Ovary (tissue), 9 donors: ENCODE results near the gene LRRC4C. TPM values are rescaled to one million over a fixed set of nuclear protein-coding genes. Genes with fewer than 3 reads are reported as not detected.

ENCODE experiments used
- DNase-seq, 5 donors: peaks; one replicate each; pipeline ENCODE4 v3.0.0-alpha.2; 2019 to 2020
- H3K27ac ChIP-seq, 2 donors: fragments of 200-600 bp; one replicate each; pipeline versions ENCODE4 v1.5.1 to v1.8.0; 2019 to 2022
- H3K27me3 ChIP-seq: fragments of 200-600 bp; one replicate; pipeline ENCODE4 v1.8.0; 2022
- H3K36me3 ChIP-seq: fragments of 200-600 bp; sonication (generic); one replicate; pipeline ENCODE4 v1.5.1; 2019
- H3K4me1 ChIP-seq: one replicate; pipeline ENCODE4 v1.8.1; 2013; ENCODE audit warnings: mild to moderate bottlenecking, moderate library complexity; ENCODE audit not compliant: insufficient read depth
- H3K4me3 ChIP-seq: fragments of 200-600 bp; sonication (generic); one replicate; pipeline ENCODE4 v1.5.1; 2017
- H3K9me3 ChIP-seq, 2 donors: fragments of 200-600 bp in 1 of 2; sonication (generic) in 1 of 2; one replicate each; pipeline versions ENCODE4 v1.5.1 to v1.8.1; 2013 to 2019; ENCODE audit warnings: mild to moderate bottlenecking in 1 of 2, moderate library complexity in 1 of 2
- CTCF ChIP-seq, 3 donors: fragments of 450-650 bp in 2 of 3; fragments of 200-600 bp in 1 of 3; IDR thresholded peaks; one replicate each; pipeline versions ENCODE4 v1.5.1 to v1.8.0; 2016 to 2022; ENCODE audit warnings: antibody characterized with exemption in 3 of 3, mild to moderate bottlenecking in 1 of 3
- EP300 ChIP-seq: sonication (generic); formaldehyde crosslinking; IDR thresholded peaks from one replicate; pipeline ENCODE4 v1.6.1; 2017; ENCODE audit warnings: antibody characterized with exemption
- POLR2A ChIP-seq: fragments of 450-650 bp; IDR thresholded peaks from one replicate; pipeline ENCODE4 v1.6.1; 2017; ENCODE audit warnings: antibody characterized with exemption, mild to moderate bottlenecking, moderate library complexity
- WGBS, 3 donors: extraction: QIAGEN DNeasy Blood & Tissue Kit in 1 of 3; methylation state at CpG; one replicate each; pipeline versions ENCODE4 v1.1.5 to v1.1.7; 2013 to 2017; 5-methylcytosine and 5-hydroxymethylcytosine counted together
- intact Hi-C, 4 donors: fragments of 100-400 bp; cut with DNase I; formaldehyde crosslinking; loops; one replicate each; pipeline versions ENCODE4 v1.11.0 to v1.15.1; 2022 to 2023
- polyA plus RNA-seq, 2 donors: library from polyadenylated mRNA; stranded (reverse); fragments of 200-250 nt in 1 of 2; fragments of 350-450 nt in 1 of 2; fragmentation: Illumina TruSeq in 1 of 2; extraction: RNeasy Lipid Tissue Mini Kit (QIAGEN cat#74804) in 1 of 2; gene quantifications; one replicate each; pipeline ENCODE4 v1.2.3, GENCODE V29; 2013 to 2014
- total RNA-seq, 7 donors: library from RNA; depleted of rRNA in 2 of 7; stranded (reverse); fragments of >200 nt in 2 of 7; fragmentation: NEBNext Ultra II Directional in 3 of 7; extraction: Animal tissue kit (Norgen Biotek cat#: 25700) in 3 of 7; gene quantifications; one replicate each; pipeline versions ENCODE4 v1.1.0 to v1.2.4, GENCODE V29; 2016 to 2023
- donor health status: DM: no; HTN: no; CAD: no; lungs with moderate emphysema.
- donor health status: DM: no; HTN: no; CAD: no.
- donor health status: Bipolar disorder and iron deficiency.
- donor health status: DM: yes; HTN: yes; CAD: no.
- donor health status: DM: no; HTN: no; CAD: no.
- donor health status: DM: yes; HTN: yes; CAD: no.

The LRRC4C gene
- total and polyA plus RNA-seq, 9 donors = 0.15 to 12.5 (median 0.78) TPM

GRCh38 chr11:41081756-41082285, 377.6 kb downstream of the LRRC4C start:
- intact Hi-C loops = no loop called here
- no peak overlapping the region for H3K4me3 ChIP-seq
- H3K4me1 ChIP-seq = no peaks in the 10 kb centered on the region
- H3K36me3 ChIP-seq = no peaks in the 10 kb centered on the region
- H3K27ac ChIP-seq = no peak overlapping the region
- no peaks in the 10 kb centered on the region for H3K27me3 ChIP-seq
- no peaks in the 10 kb centered on the region for H3K9me3 ChIP-seq
- DNase-seq = no peak
- 73 to 80% (median 77%) methylated on average over 8 of the region's 8 CpGs for WGBS, 3 donors
- no peak for TF ChIP-seq CTCF (IDR thresholded peaks at IDR 0.05)
- no peak for TF ChIP-seq POLR2A
- TF ChIP-seq EP300 = no peak

GRCh38 chr11:41074318-41074717, 385.1 kb downstream of the LRRC4C start:
- H3K36me3 ChIP-seq = no peaks in the 10 kb centered on the region
- no peak overlapping the region for H3K27ac ChIP-seq
- intact Hi-C loops = no loop called here
- no peaks in the 10 kb centered on the region for H3K27me3 ChIP-seq
- no peak for DNase-seq
- H3K9me3 ChIP-seq = no peaks in the 10 kb centered on the region
- no peak overlapping the region for H3K4me3 ChIP-seq
- no peaks in the 10 kb centered on the region for H3K4me1 ChIP-seq
- TF ChIP-seq POLR2A = no peak
- no peak for TF ChIP-seq EP300
- TF ChIP-seq CTCF (IDR thresholded peaks at IDR 0.05) = no peak

- TF ChIP-seq CTCF (IDR thresholded peaks at IDR 0.05) (no peak), POLR2A (no peak), EP300 (no peak)
- WGBS, 3 donors = 75 to 90% (median 78%) methylated on average over 8 of the region's 8 CpGs
- Histone ChIP-seq H3K9me3 (no peaks in the 10 kb centered on the region), H3K4me1 (no peaks in the 10 kb centered on the region), H3K27me3 (no peaks in the 10 kb centered on the region), H3K36me3 (no peaks in the 10 kb centered on the region), H3K27ac (no peak overlapping the region), H3K4me3 (no peak overlapping the region)
- intact Hi-C loops = no loop called here
- DNase-seq = no peak
Measured at GRCh38 chr11:41065432-41065831, 394.0 kb downstream of the LRRC4C start.

- no peak overlapping the region for H3K4me3 ChIP-seq
- intact Hi-C loops = no loop called here
- no peaks in the 10 kb centered on the region for H3K36me3 ChIP-seq
- no peaks in the 10 kb centered on the region for H3K27me3 ChIP-seq
- no peak for TF ChIP-seq POLR2A
- TF ChIP-seq EP300 = no peak
- no peak for TF ChIP-seq CTCF (IDR thresholded peaks at IDR 0.05)
- no peak for DNase-seq
- WGBS, 3 donors = 71 to 79% (median 77%) methylated on average over 4 to 5 of the region's 5 CpGs
- no peaks in the 10 kb centered on the region for H3K4me1 ChIP-seq
- H3K9me3 ChIP-seq = no peaks in the 10 kb centered on the region
- H3K27ac ChIP-seq = no peak overlapping the region
Measured at GRCh38 chr11:41058138-41058537, 401.3 kb downstream of the LRRC4C start.
